Measurements from ENCODE around the gene LRRC27.
A peak's percentile ranks its signal among the peaks of the same experiment; 100 is the strongest.

The LRRC27 gene

DNA sequence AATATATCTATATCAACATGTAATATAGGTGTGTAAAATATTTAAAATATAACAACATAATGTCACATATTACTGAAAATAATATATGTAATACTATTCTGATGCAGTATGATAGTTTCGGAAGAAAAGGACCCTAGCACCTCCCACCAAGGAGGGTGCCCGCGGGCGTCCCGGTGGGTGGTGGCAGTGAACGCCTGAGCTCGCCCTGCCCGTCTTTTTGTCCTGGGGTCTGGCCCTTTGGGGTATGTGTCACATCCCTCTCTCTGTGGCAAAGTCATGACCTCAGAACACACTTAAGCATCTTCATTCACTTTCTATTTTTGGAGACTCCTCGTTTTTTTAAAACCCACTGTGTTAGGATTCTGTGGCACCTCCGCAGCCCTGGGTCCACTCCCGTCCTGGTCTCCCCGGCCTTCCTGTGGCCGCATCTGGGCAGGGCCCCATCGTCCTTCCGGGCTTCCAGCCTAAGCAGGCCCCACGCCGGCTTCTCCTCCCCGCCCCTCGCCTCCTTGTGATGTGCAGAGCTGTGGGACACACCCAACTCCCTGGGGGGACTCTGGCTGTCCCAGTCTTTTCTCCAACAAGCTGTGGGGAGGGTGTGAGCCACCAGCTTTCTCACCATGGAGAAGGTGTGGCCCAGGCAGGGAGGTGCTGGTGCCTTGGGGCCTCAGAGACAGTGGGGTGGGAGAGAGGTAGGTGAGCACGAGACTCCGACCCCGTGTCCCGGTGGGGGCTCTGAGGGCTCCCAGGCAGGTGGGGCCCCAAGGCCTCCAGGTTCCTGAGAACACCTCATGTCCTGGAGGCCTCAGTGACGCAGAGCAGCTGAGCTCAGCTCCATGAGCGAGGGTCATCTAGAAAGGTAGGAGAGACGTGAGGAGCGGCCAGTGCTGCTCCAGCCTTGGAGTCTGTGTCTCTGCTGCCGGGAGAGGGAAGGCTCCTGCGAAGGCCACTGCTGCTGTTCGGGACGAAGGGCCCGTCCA lies 81.5 kb downstream of the LRRC27 start:
- no peak for DNase-seq (ENCODE audit: low read depth in 3 of 3)

- no peak for DNase-seq (ENCODE audit: low read depth in 3 of 3)
These were observed 82.5 kb downstream of the LRRC27 start for GRCh38 chr10:132414402-132415016.

DNA sequence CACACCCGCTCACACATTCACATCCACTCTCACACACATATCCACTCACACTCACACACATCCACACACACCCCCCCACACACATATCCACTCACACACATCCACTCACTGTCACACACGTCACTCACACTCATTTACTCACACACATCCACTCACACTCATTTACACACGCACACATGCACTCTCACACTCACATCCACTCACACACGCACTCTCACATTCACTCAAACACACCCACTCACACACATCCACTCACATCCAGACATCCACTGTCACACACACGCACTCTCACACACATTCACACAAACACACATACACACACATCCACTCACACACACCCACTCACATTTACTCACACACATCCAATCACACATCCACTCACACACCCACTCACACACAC lies 83.3 kb downstream of the LRRC27 start:
- DNase-seq (ENCODE audit: low read depth in 3 of 3), result no peak

DNA sequence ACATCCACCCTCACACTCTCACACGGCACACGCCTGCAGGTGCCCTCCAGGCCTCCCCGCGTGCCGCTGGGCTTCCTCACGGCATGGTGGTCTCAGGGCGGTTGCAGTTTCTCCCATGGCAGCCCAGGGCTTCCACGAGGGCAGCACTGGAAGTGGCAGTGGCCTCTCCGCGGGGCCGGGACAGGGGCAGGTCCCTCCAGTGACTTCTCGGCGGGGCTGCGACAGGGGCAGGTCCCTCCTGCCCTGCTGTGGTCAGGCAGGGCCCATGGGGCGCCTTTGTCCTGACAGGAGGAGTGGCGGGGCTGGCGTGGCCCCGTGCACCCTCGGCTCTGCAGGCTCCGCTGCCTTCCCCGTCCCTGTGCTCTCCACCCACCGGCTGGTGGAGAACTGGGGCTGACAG lies 84.0 kb downstream of the LRRC27 start:
- DNase-seq (ENCODE audit: low read depth in 3 of 3), result no peak

DNA sequence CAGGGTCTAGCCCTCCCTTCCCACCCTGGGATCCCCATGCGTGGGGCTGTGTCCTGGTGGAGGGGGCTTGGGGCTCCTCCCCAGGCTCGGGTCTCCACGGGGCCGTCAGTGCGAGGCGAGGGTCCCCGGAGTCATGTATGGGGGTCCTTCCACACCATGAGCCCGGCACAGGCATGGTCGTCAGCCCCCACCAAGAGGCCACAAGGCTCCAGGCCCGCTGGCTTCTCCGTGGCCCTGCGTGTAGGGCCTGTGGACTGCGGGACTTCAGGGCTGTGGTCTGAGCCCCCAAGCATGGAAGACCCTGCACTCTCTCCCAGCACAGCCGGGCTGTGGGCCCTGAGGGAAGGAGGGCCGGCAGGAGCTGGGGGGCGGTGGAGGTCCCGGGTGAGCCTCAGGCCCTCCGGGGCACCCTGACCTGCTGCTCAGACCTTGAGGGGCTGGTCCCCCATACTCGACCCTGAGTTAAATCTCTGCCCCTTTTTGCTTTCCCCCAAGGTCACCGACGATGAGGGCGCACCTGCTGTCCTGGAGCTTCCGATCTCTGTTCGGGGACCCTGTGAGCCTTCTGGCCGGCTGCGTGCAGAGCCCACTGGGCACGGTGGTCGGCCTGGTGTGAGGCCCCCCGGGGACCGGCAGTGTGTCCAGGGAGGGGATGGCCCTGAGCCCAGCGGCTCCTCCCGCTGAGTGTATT lies 84.7 kb downstream of the LRRC27 start:
- DNase-seq (ENCODE audit: low read depth in 3 of 3), result no peak

- no peak for DNase-seq (ENCODE audit: low read depth in 3 of 3)
These were observed 85.4 kb downstream of the LRRC27 start for GRCh38 chr10:132417257-132417910.

DNA sequence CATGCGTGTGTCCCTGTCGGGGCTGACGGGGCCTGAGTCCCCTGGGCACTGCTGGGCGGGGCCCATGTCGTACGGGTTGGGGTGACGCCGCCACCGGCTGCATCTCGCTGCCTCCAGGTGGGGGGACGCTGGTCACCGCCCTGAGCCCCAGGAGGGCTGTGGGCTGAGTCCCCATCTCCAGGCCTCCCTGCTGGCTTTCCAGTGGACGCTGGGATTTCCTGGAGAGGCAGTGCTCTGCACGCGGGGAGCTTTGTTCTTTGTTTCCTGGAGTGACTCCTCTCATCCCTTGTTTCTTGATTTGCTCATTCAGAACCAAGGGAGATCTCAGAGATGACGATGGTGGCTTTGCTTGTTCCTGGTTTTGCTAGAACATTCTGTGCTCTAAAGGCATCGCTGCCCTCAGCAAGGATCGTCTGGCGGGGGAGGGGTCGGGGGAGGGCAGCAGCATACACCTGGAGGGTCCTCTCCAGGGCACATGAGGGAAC lies 86.0 kb downstream of the LRRC27 start:
- no peak for DNase-seq (ENCODE audit: low read depth in 3 of 3)

- DNase-seq (ENCODE audit: low read depth in 3 of 3), result no peak
These were observed 86.8 kb downstream of the LRRC27 start for GRCh38 chr10:132418527-132419416.

- no peak for DNase-seq (ENCODE audit: low read depth in 3 of 3)
These were observed 87.8 kb downstream of the LRRC27 start for GRCh38 chr10:132419538-132420468.

DNA sequence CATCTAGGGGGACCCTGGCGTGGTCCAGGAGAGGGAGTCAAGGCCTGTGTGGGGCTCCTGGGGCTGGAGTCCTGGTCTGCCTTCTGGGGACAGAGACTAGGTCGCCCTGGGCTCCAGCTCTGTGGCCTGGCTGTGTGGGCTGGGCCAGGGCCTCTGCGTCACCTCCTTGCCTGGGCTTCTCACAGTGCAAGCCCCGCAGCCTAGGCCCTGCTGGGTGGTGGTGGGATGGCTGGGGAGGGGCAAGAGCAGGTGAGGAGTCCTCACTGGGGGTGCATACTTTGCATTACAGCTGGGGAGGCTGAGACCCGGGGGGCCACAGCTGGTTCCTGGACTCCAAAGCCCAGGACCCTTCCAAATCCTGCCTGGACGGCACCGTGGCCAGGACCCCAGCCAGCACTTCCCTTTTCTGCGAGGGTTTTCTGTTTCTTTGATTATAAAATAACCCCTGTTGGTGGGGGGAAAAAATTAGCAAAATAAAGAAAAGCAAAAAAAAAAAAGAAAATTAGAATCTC lies 88.5 kb downstream of the LRRC27 start:
- DNase-seq (ENCODE audit: low read depth in 3 of 3), result no peak

GRCh38 chr10:132420981-132421846 lies 89.2 kb downstream of the LRRC27 start:
- peak in 1 of 3 experiments; percentile 21 for DNase-seq (ENCODE audit: low read depth in 3 of 3)

- no peak for DNase-seq (ENCODE audit: low read depth in 3 of 3)
These were observed 90.1 kb downstream of the LRRC27 start for GRCh38 chr10:132421847-132422751.

DNA sequence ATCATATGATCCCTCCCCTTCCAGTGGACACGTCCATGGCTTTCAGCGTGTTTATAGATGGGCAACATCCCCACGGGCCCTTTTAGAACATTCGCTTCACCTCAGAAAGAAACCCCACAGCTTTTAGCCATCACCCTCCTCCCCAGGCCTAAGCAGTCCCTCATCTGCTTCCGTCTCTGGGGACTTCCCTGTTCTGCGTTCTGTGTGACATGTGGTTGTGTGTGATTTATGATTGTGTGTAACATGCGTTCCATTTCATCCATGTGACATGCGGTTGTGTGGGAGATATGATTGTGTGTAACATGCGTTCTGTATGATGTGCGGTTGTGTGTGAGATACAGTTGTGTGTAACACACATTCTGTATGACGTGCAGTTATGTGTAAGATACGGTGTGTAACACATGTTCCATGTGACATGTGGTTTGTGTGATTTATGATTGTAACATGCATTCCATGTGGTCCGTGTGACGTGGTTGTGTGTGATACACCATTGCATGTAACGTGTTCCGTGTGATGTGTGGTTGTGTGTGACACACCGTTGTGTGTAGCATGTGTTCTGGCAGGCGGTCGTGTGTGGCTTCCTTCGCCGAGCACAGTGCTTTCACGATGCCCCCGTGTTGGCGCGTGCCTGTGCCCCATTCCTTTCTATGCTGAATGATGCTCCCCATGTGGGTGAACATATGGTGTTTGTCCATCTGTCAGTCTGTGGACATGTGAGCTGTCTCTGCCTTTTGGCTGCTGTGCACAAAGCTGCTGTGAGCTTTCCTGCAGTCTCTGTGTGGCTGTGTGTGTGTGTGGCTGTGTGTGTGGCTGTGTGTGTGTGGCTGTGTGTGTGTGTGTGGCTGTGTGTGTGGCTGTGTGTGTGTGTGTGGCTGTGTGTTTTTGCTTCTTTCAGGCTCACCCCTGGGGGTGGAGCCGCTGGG lies 91.2 kb downstream of the LRRC27 start:
- no peak for DNase-seq (ENCODE audit: low read depth in 3 of 3)

DNA sequence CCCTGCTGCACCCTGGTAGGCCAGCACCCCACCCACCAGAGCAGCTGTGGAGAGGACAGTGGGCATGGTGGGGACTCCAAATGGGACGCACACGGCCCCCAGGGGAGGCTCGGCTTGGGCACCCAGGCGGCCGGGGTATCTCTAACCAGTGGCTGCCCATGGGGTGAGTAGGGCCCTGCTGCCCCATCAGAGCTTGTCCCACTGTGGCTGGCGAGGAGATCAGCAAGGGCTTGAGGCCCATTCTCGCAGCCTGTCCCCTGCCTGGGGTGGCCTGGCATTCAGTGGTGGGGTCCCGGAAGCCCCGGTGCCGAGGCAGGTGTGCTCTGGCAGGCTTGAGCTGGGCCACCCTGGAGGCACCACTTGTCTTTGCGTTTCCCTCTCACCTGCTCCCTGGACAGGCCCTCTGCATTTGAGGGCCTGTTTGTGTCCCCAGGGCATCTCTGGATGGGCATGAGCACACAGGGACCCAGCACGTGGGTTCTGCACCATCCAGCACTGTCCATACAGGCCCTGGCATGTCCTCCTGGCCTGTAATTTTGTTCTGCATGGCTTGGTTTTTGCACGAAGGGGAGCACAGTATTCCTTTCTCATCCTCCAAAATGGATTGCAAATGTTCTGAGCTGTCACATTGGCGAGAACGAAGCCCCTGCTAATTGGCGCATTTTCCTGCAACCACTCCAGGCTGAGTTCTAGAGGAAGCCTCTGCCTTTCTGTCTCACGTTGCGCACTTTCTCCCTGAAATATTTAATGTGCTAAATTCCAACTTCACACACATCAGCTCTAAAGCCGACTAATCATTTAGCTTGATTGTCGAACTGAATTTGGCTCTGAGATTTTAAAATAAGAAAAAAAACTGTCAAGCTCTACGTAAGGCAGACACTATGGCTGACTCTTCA lies 92.2 kb downstream of the LRRC27 start:
- no peak for DNase-seq (ENCODE audit: low read depth in 3 of 3)

DNA sequence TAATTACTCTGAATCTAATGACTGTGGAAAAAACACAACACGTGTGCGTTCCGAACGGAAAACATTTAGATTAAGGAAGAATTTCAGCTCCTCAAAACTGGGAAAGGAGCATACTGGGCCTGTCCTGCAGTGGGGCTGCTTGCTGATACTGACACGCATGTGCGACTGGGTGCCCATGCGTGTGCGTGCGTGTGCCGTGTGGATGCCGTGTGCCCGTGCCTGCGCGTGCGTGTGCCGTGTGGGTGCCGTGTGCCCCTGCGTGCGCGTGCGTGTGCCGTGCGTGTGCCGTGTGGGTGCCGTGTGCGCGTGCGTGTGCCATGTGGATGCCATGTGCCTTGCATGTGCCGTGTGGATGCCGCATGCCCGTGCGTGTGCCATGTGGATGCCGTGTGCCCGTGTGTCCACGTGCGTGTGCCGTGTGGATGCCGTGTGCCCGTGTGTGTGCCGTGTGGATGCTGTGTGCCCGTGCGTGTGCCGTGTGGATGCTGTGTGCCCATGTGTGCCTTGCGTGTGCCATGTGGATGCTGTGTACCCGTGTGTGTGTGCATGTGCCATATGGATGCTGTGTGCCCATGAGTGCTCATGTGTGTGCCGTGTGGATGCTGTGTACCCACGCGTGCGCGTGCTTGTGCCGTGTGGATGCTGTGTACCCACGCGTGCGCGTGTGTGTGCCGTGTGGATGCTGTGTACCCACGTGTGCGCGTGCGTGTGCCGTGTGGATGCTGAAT lies 93.2 kb downstream of the LRRC27 start:
- DNase-seq (ENCODE audit: low read depth in 3 of 3), result no peak

Measured in stimulated activated CD4-positive, alpha-beta T cell treated with anti-CD3 and anti-CD28 coated beads, TNF-alpha, amount 100 ng/mL, for 24 hours (primary cell).